Measurements from ENCODE around the gene GALM. TPM values are rescaled to one million over a fixed set of nuclear protein-coding genes. Genes with fewer than 3 reads are reported as not detected.

Gene GALM
- total RNA-seq, 1 experiment from 2014 or later = 48.7 TPM

GRCh38 chr2:38658613-38659012, 7.3 kb upstream of the GALM start:
- ChIA-PET POLR2A (no interaction called here), CTCF (no interaction called here)
- Mint-ChIP-seq H3K4me3 (ENCODE audit: unreplicated experiment) (no peak overlapping the region), H3K4me1 (ENCODE audit: low read depth, unreplicated experiment) (no peaks in the 10 kb centered on the region), H3K27ac (ENCODE audit: unreplicated experiment) (no peak overlapping the region), H3K36me3 (ENCODE audit: insufficient read depth, unreplicated experiment) (no peaks in the 10 kb centered on the region), H3K9me3 (ENCODE audit: unreplicated experiment) (no peaks in the 10 kb centered on the region), H3K27me3 (ENCODE audit: insufficient read depth, unreplicated experiment) (no peaks in the 10 kb centered on the region)
- H3K4me3 ChIP-seq (ENCODE audit: low read depth, low read length) = no peak overlapping the region
- DNase-seq = no peak
- no peaks in the 10 kb centered on the region for H3K27me3 ChIP-seq (replicated peaks; ENCODE audit: control insufficient read depth, insufficient read depth, low read length)
- H3K9me3 ChIP-seq = no peaks in the 10 kb centered on the region
- no TSS peak for BruUV-seq (replicated peaks)
- intact Hi-C loops (cut with micrococcal nuclease; ENCODE audit: unreplicated experiment) = no loop called here
- H3K36me3 ChIP-seq (ENCODE audit: control insufficient read depth, insufficient read depth, low read length) = no peaks in the 10 kb centered on the region
- no peak for TF ChIP-seq CTCF (IDR thresholded peaks at IDR 0.05; ENCODE audit: insufficient read depth in 1 of 2, low read depth in 1 of 2, low read length in 1 of 2, severe bottlenecking in 1 of 2, unreplicated experiment in 1 of 2)
- H3K4me1 ChIP-seq = peaks cover 8% of the 10 kb centered on the region; the same call in 1 of the 2 replicates

GRCh38 chr2:38659115-38659514, 6.8 kb upstream of the GALM start:
- no TSS peak for BruUV-seq (replicated peaks)
- no peaks in the 10 kb centered on the region for H3K9me3 Mint-ChIP-seq (ENCODE audit: unreplicated experiment)
- no peaks in the 10 kb centered on the region for H3K9me3 ChIP-seq
- no peaks in the 10 kb centered on the region for H3K27me3 Mint-ChIP-seq (ENCODE audit: insufficient read depth, unreplicated experiment)
- ChIA-PET CTCF (no interaction called here), POLR2A (no interaction called here)
- no peak overlapping the region for H3K27ac Mint-ChIP-seq (ENCODE audit: unreplicated experiment)
- intact Hi-C loops (cut with micrococcal nuclease; ENCODE audit: unreplicated experiment) = no loop called here
- H3K4me1 ChIP-seq = peaks cover 6% of the 10 kb centered on the region; the same call in 1 of the 2 replicates
- no peaks in the 10 kb centered on the region for H3K4me1 Mint-ChIP-seq (ENCODE audit: low read depth, unreplicated experiment)
- no peak overlapping the region for H3K4me3 ChIP-seq (ENCODE audit: low read depth, low read length)
- no peaks in the 10 kb centered on the region for H3K36me3 ChIP-seq (ENCODE audit: control insufficient read depth, insufficient read depth, low read length)
- H3K4me3 Mint-ChIP-seq (ENCODE audit: unreplicated experiment) = no peak overlapping the region
- H3K36me3 Mint-ChIP-seq (ENCODE audit: insufficient read depth, unreplicated experiment) = no peaks in the 10 kb centered on the region
- no peak for TF ChIP-seq CTCF (IDR thresholded peaks at IDR 0.05; ENCODE audit: insufficient read depth in 1 of 2, low read depth in 1 of 2, low read length in 1 of 2, severe bottlenecking in 1 of 2, unreplicated experiment in 1 of 2)
- H3K27me3 ChIP-seq (replicated peaks; ENCODE audit: control insufficient read depth, insufficient read depth, low read length) = no peaks in the 10 kb centered on the region
- DNase-seq = no peak

- Mint-ChIP-seq H3K27me3 (ENCODE audit: insufficient read depth, unreplicated experiment) (no peaks in the 10 kb centered on the region), H3K27ac (ENCODE audit: unreplicated experiment) (no peak overlapping the region), H3K4me3 (ENCODE audit: unreplicated experiment) (no peak overlapping the region), H3K4me1 (ENCODE audit: low read depth, unreplicated experiment) (no peaks in the 10 kb centered on the region), H3K36me3 (ENCODE audit: insufficient read depth, unreplicated experiment) (no peaks in the 10 kb centered on the region), H3K9me3 (ENCODE audit: unreplicated experiment) (no peaks in the 10 kb centered on the region)
- intact Hi-C loops (cut with micrococcal nuclease; ENCODE audit: unreplicated experiment) = no loop called here
- Histone ChIP-seq H3K9me3 (no peaks in the 10 kb centered on the region), H3K4me1 (no peaks in the 10 kb centered on the region), H3K4me3 (ENCODE audit: low read depth, low read length) (no peak overlapping the region), H3K36me3 (ENCODE audit: control insufficient read depth, insufficient read depth, low read length) (no peaks in the 10 kb centered on the region), H3K27me3 (replicated peaks; ENCODE audit: control insufficient read depth, insufficient read depth, low read length) (no peaks in the 10 kb centered on the region)
- TF ChIP-seq CTCF (IDR thresholded peaks at IDR 0.05; ENCODE audit: insufficient read depth in 1 of 2, low read depth in 1 of 2, low read length in 1 of 2, severe bottlenecking in 1 of 2, unreplicated experiment in 1 of 2) = no peak
- POLR2A ChIA-PET = no interaction called here
- no TSS peak for BruUV-seq (replicated peaks)
- CTCF ChIA-PET = no interaction called here
- DNase-seq = no peak
These were observed 5.6 kb upstream of the GALM start for GRCh38 chr2:38660282-38660681.
